Psoas muscle (tissue), 8 donors: ENCODE data around the gene CYSLTR2. TPM values are rescaled to one million over a fixed set of nuclear protein-coding genes. Genes with fewer than 3 reads are reported as not detected.

ENCODE experiments used
- ATAC-seq, 4 donors: fragments of 200-7000 bp; cut with Tn5 transposase; one replicate each; pipeline ENCODE4 v1.9.1; 2020; ENCODE audit warnings: moderate library complexity in 3 of 4, mild to moderate bottlenecking in 2 of 4
- DNase-seq, 2 donors: peaks; one replicate each; pipeline ENCODE4 v3.0.0-alpha.2; 2020
- H3K27ac ChIP-seq: fragments of 200-600 bp; one replicate; pipeline ENCODE4 v1.8.0; 2022
- H3K27me3 ChIP-seq, 3 donors: fragments of 200-600 bp in 1 of 3; one replicate each; pipeline versions ENCODE4 v1.6.1 to v1.8.0; 2013 to 2022; ENCODE audit warnings: low read length in 2 of 3, mild to moderate bottlenecking in 2 of 3, moderate library complexity in 1 of 3; ENCODE audit not compliant: insufficient read depth in 3 of 3
- H3K36me3 ChIP-seq, 2 donors: fragments of 200-600 bp in 1 of 2; one replicate each; pipeline versions ENCODE4 v1.6.1 to v1.8.0; 2013 to 2022; ENCODE audit warnings: low read depth in 1 of 2, mild to moderate bottlenecking in 1 of 2, moderate library complexity in 1 of 2; ENCODE audit not compliant: insufficient read depth in 1 of 2
- H3K4me1 ChIP-seq: fragments of 200-600 bp; one replicate; pipeline ENCODE4 v1.8.0; 2022
- H3K4me3 ChIP-seq: fragments of 200-600 bp; one replicate; pipeline ENCODE4 v1.8.0; 2022; ENCODE audit warnings: mild to moderate bottlenecking
- H3K9me3 ChIP-seq: fragments of 200-600 bp; one replicate; pipeline ENCODE4 v1.8.0; 2022
- CTCF ChIP-seq: fragments of 200-600 bp; IDR thresholded peaks from one replicate; pipeline ENCODE4 v1.8.0; 2022; ENCODE audit warnings: antibody characterized with exemption
- WGBS, 3 donors: extraction: QIAGEN DNeasy Blood & Tissue Kit; methylation state at CpG; one replicate each; pipeline versions ENCODE4 v1.1.6 to v1.1.7; 2013; 5-methylcytosine and 5-hydroxymethylcytosine counted together
- intact Hi-C, 2 donors: fragments of 100-400 bp; cut with DNase I; formaldehyde crosslinking; loops; one replicate each; pipeline versions ENCODE4 v1.11.0 to v1.14.2; 2022
- polyA plus RNA-seq, 3 donors: library from polyadenylated mRNA; stranded (reverse); fragments of 200-250 nt; gene quantifications; one replicate each; pipeline ENCODE4 v1.2.3, GENCODE V29; 2013
- total RNA-seq, 4 donors: library from RNA; stranded (reverse); fragmentation: NEBNext Ultra II Directional in 2 of 4; extraction: Animal tissue kit (Norgen Biotek cat#: 25700) in 2 of 4; gene quantifications; one replicate each; pipeline versions ENCODE4 v1.2.1 to v1.2.4, GENCODE V29; 2021 to 2023
- donor health status: healthy with polysubstance abuse.
- donor health status: DM: no; HTN: no; CAD: no; lungs with moderate emphysema.
- donor health status: Bipolar disorder and iron deficiency.
- donor health status: healthy.
- donor health status: DM: yes; HTN: yes; CAD: no.
- donor health status: DM: no; HTN: no; CAD: no.
- donor health status: DM: no; HTN: no; CAD: no.
- donor health status: DM: yes; HTN: yes; CAD: no.

The CYSLTR2 gene
- total and polyA plus RNA-seq, 7 donors = 0.01 to 0.49 (median 0.04) TPM; not detected in 1

- H3K27me3 ChIP-seq = no peaks in the 10 kb centered on the region
- intact Hi-C loops = no loop called here
- peak in 1 of 4 donors; percentile 59 for ATAC-seq
- TF ChIP-seq CTCF = no peak
- H3K9me3 ChIP-seq = no peaks in the 10 kb centered on the region
- H3K4me3 ChIP-seq = no peak overlapping the region
- WGBS, 3 donors = 38 to 51% (median 39%) methylated on average over 4 of the region's 4 CpGs
- H3K27ac ChIP-seq = no peak overlapping the region
- no peaks in the 10 kb centered on the region for H3K4me1 ChIP-seq
- H3K36me3 ChIP-seq = no peaks in the 10 kb centered on the region
- no peak for DNase-seq
Observed at GRCh38 chr13:48624858-48625257, 28.9 kb upstream of the CYSLTR2 start.

- Histone ChIP-seq H3K9me3 (no peaks in the 10 kb centered on the region), H3K27me3 (no peaks in the 10 kb centered on the region), H3K4me1 (no peaks in the 10 kb centered on the region), H3K4me3 (no peak overlapping the region), H3K27ac (no peak overlapping the region), H3K36me3 (no peaks in the 10 kb centered on the region)
- no peak for DNase-seq
- 74 to 82% (median 78%) methylated on average over 4 of the region's 4 CpGs for WGBS, 3 donors
- peak in 1 of 4 donors; percentile 17 for ATAC-seq
- TF ChIP-seq CTCF = no peak
- intact Hi-C loops = no loop called here
Observed at GRCh38 chr13:48625413-48626076, 28.2 kb upstream of the CYSLTR2 start.

GRCh38 chr13:48626077-48626449 lies 27.7 kb upstream of the CYSLTR2 start:
- Histone ChIP-seq H3K9me3 (no peaks in the 10 kb centered on the region), H3K36me3 (no peaks in the 10 kb centered on the region), H3K4me1 (no peaks in the 10 kb centered on the region), H3K4me3 (no peak overlapping the region), H3K27ac (no peak overlapping the region), H3K27me3 (no peaks in the 10 kb centered on the region)
- no peak for DNase-seq
- TF ChIP-seq CTCF = no peak
- peak in 1 of 4 donors; percentile 42 for ATAC-seq
- 4 to 6% (median 5%) methylated on average over 1 of the region's 1 CpG for WGBS, 3 donors
- intact Hi-C loops = no loop called here

GRCh38 chr13:48626726-48627451 lies 26.8 kb upstream of the CYSLTR2 start:
- no peaks in the 10 kb centered on the region for H3K36me3 ChIP-seq
- H3K27me3 ChIP-seq = no peaks in the 10 kb centered on the region
- TF ChIP-seq CTCF = no peak
- ATAC-seq = no peak
- WGBS, 3 donors = 85 to 90% (median 87%) methylated on average over 2 of the region's 2 CpGs
- intact Hi-C loops = no loop called here
- no peaks in the 10 kb centered on the region for H3K9me3 ChIP-seq
- H3K27ac ChIP-seq = no peak overlapping the region
- H3K4me1 ChIP-seq = no peaks in the 10 kb centered on the region
- H3K4me3 ChIP-seq = no peak overlapping the region
- no peak for DNase-seq
